ENCODE results near the gene DMWD. TPM values are rescaled to one million over a fixed set of nuclear protein-coding genes. Genes with fewer than 3 reads are reported as not detected.

The DMWD gene
- polyA plus RNA-seq, 1 experiment, result 13.9 TPM

DNA sequence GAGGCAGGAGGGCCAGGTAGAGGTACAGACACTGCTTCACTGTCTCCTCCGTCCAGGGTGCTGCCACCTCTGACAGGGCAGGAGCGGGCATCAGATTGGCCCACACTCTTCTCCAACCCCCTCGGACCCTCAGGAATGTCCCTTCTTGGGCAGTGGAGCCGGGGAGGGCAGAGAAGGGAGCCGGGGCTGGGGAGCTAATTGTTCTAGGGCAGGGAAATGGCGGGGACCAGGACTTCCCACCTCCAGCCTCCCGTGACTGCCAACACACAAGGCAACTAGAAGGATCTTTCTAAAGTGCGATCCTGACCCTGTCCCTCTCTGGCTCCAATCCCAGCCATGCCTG lies 32.6 kb upstream of the DMWD start:
- no peaks in the 10 kb centered on the region for H3K27me3 ChIP-seq (ENCODE audit: control insufficient read depth, insufficient read depth, low read length)
- no peak overlapping the region for H3K4me3 ChIP-seq (ENCODE audit: low read depth, low read length)
- H3K9me3 ChIP-seq (ENCODE audit: control insufficient read depth, insufficient read depth, low read length), result no peaks in the 10 kb centered on the region; the same call in 1 of the 2 replicates
- no peak overlapping the region for H3K27ac ChIP-seq (ENCODE audit: low read depth, low read length)
- CTCF ChIA-PET, result interaction anchor here (0.9 to 3.5 kb wide), 2 partner anchors 8 to 55 kb away, joined by 4 to 29 read pairs; no protein-coding TSS in a partner anchor
- DNase-seq (ENCODE audit: low read depth, low spot score), result no peak
- TF ChIP-seq, protein P1, sequence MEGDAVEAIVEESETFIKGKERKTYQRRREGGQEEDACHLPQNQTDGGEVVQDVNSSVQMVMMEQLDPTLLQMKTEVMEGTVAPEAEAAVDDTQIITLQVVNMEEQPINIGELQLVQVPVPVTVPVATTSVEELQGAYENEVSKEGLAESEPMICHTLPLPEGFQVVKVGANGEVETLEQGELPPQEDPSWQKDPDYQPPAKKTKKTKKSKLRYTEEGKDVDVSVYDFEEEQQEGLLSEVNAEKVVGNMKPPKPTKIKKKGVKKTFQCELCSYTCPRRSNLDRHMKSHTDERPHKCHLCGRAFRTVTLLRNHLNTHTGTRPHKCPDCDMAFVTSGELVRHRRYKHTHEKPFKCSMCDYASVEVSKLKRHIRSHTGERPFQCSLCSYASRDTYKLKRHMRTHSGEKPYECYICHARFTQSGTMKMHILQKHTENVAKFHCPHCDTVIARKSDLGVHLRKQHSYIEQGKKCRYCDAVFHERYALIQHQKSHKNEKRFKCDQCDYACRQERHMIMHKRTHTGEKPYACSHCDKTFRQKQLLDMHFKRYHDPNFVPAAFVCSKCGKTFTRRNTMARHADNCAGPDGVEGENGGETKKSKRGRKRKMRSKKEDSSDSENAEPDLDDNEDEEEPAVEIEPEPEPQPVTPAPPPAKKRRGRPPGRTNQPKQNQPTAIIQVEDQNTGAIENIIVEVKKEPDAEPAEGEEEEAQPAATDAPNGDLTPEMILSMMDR (IDR thresholded peaks at IDR 0.05; ENCODE audit: low read depth, low read length), result no peak
- POLR2A ChIA-PET, result interaction anchor here (1.3 kb wide), 1 partner anchor 12 kb away, joined by 3 read pairs; no protein-coding TSS in a partner anchor

DNA sequence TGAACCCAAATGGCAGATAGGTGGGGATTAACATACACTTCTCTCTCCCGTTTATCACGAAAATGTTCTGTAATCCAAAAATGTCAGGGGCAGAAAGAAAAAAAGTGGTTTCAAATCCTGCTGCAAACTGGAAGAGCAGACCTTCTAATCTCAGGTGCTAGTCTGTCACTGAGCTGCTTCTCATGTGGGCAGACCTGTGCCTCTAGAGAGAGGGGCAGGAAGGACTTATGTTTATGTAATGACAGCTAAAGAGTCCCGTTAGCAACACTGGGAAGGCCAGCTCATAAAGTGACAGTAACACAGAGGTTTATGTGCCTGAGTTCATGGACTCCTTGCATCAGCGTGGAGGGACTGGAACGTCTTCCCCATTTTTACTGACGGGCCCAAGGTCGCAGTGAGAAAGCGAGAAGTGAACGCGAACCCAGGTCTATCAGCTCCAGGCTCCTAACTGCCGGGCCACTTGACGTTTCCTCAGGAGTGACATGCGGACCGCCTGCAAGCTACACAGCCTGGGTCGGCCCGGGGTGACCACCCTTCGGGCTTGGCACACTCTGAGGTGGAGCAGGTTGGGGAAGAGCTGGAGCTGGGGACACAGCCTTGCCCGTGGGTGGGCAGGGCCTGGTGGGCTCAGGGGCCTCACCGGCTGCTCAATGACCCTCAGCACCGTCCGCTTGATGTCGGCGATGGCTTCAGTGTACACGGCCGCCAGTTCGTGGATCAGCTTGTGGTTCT lies 32.1 kb upstream of the DMWD start:
- H3K9me3 ChIP-seq (ENCODE audit: control insufficient read depth, insufficient read depth, low read length), result no peaks in the 10 kb centered on the region; the same call in 1 of the 2 replicates
- H3K4me3 ChIP-seq (ENCODE audit: low read depth, low read length), result no peak overlapping the region
- TF ChIP-seq, protein P1 (IDR thresholded peaks at IDR 0.05; ENCODE audit: low read depth, low read length), result no peak
- DNase-seq (ENCODE audit: low read depth, low spot score), result no peak
- H3K27me3 ChIP-seq (ENCODE audit: control insufficient read depth, insufficient read depth, low read length), result no peaks in the 10 kb centered on the region
- POLR2A ChIA-PET, result interaction anchor here (0.5 to 1.3 kb wide), 4 partner anchors 12 to 55 kb away, joined by 3 to 5 read pairs (median 4); partner anchors contain the start of gene SIX5
- CTCF ChIA-PET, result interaction anchor here (0.5 to 3.5 kb wide), 2 partner anchors 8 to 182 kb away, joined by 3 to 29 read pairs; no protein-coding TSS in a partner anchor
- no peak overlapping the region for H3K27ac ChIP-seq (ENCODE audit: low read depth, low read length)

DNA sequence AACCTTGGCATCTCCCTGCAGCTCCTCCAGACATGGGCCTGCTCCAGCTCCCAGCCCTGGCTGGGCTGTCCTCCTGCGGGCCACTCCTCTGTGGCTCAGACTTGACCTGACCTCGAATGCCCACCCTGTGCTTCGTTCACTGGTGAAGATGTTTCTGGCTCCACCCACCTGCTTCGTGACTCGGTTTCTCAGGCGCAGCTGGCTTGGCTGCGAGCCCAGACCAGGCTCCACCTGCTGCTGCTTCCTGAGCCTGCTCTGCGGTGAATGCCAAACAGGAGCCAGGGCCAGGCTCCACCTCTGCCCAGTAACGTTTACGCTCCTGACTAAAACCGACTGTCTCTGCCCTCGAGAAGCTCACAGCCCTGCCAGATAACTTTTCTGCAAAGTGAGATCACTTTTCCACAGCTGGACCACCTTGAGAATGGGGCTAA lies 31.4 kb upstream of the DMWD start:
- Histone ChIP-seq H3K4me3 (ENCODE audit: low read depth, low read length) (no peak overlapping the region), H3K9me3 (ENCODE audit: control insufficient read depth, insufficient read depth, low read length) (no peaks in the 10 kb centered on the region; the same call in 1 of the 2 replicates), H3K27me3 (ENCODE audit: control insufficient read depth, insufficient read depth, low read length) (no peaks in the 10 kb centered on the region), H3K27ac (ENCODE audit: low read depth, low read length) (no peak overlapping the region)
- TF ChIP-seq, protein P1 (IDR thresholded peaks at IDR 0.05; ENCODE audit: low read depth, low read length), result no peak
- no peak for DNase-seq (ENCODE audit: low read depth, low spot score)
- CTCF ChIA-PET, result interaction anchor here (0.5 kb wide), 1 partner anchor 182 kb away, joined by 3 read pairs; no protein-coding TSS in a partner anchor
- POLR2A ChIA-PET, result interaction anchor here (0.8 to 1.3 kb wide), 3 partner anchors 11 to 55 kb away, joined by 3 to 4 read pairs (median 3); partner anchors contain the start of gene SIX5

DNA sequence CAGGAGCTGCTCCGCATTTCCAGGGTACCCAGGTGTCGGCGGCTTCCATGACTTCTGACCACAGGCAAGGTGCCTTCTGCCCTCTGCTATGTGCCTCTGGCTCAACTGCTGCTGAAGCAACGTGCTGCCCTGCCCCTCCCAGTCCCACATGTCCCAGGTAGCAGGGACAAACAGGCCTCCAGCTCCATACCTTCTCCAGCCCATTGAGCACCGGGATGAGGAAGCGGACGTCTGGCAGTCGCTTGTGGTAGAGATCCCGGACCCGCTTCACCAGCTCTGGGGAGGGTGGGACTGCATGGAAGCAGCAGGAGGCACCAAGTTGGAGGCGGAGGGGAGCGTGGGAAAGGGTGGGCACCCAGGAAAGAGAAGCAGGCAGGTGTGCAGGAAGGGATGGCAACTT lies 30.5 kb upstream of the DMWD start:
- no peaks in the 10 kb centered on the region; the same call in 1 of the 2 replicates for H3K9me3 ChIP-seq (ENCODE audit: control insufficient read depth, insufficient read depth, low read length)
- no peaks in the 10 kb centered on the region for H3K27me3 ChIP-seq (ENCODE audit: control insufficient read depth, insufficient read depth, low read length)
- no peak overlapping the region for H3K4me3 ChIP-seq (ENCODE audit: low read depth, low read length)
- ChIA-PET POLR2A (interaction anchor here (0.5 kb wide), 1 partner anchor 45 kb away, joined by 7 read pairs; no protein-coding TSS in a partner anchor), CTCF (interaction anchor here (0.6 kb wide), 1 partner anchor 72 kb away, joined by 3 read pairs; no protein-coding TSS in a partner anchor)
- no peak overlapping the region for H3K27ac ChIP-seq (ENCODE audit: low read depth, low read length)
- TF ChIP-seq, protein P1 (IDR thresholded peaks at IDR 0.05; ENCODE audit: low read depth, low read length), result no peak
- DNase-seq (ENCODE audit: low read depth, low spot score), result no peak

DNA sequence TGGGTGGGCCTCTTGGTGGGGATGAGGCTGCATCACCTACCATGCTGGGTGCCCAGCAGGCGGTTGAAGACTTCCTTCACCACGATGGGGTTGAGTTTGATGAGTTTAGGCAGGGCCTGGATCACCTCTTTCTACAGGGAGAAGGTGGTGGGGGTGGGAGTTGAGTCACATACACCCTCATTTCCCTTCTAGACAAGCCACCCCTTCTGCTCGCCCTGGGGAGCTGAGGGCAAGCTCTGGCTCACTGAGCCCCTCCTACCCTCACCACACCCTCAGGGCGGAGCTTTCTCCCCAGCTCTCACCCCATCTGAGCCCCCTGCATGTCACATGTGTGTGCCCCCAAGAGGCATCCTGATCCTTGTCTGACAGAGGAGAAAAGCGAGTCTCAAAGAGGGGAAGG lies 30.1 kb upstream of the DMWD start:
- ChIA-PET CTCF (no interaction called here), POLR2A (no interaction called here)
- DNase-seq (ENCODE audit: low read depth, low spot score), result no peak
- Histone ChIP-seq H3K27me3 (ENCODE audit: control insufficient read depth, insufficient read depth, low read length) (no peaks in the 10 kb centered on the region), H3K9me3 (ENCODE audit: control insufficient read depth, insufficient read depth, low read length) (no peaks in the 10 kb centered on the region; the same call in 1 of the 2 replicates), H3K4me3 (ENCODE audit: low read depth, low read length) (no peak overlapping the region), H3K27ac (ENCODE audit: low read depth, low read length) (no peak overlapping the region)
- TF ChIP-seq, protein P1 (IDR thresholded peaks at IDR 0.05; ENCODE audit: low read depth, low read length), result no peak
